ENCODE data around the gene TEX19.
"Not testable (repeated sequence)": the region's sequence is repeated elsewhere in the genome, so short reads cannot be mapped to it uniquely, and the experiment has no call there.

Gene TEX19

DNA sequence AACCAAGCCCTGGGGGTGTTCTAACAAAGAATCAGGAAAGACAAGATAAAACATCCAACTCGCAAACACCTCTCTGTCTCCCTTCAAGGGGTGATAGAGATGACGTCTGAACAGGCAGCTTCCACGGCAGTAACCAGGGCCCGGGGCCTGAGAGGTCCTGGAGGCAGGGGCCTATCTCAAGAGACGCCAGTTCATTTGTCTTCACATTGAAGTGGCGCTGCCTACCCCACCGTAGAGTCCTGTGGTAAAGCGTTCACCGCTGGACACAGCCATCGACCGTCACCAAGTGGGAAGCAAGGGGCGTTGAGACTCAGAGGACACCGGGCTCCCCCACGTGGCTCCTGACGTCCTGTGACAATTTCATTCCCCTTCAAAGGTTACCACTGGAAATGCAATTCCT is 33.9 kb downstream of the TEX19 start:
- no peak for DNase-seq

DNA sequence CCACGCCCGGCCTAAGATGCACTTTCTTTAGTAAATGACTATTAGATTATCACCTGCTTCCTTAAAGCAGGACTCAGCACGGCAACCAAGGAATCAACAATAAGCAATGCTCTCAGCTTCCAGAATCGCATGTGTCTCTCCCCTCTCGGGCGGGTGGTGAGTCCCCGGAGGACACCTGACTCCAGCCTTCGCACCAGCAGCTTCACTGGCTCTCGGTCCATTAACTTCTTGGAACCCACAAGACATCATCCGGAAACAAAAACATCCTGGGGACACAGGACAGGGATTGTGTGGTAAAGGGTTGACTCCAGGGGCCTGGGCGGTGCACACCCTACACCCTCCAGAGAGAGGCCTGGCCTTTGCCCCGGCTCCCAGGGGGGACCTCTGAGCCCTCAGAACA is 35.2 kb downstream of the TEX19 start:
- DNase-seq: no peak

DNA sequence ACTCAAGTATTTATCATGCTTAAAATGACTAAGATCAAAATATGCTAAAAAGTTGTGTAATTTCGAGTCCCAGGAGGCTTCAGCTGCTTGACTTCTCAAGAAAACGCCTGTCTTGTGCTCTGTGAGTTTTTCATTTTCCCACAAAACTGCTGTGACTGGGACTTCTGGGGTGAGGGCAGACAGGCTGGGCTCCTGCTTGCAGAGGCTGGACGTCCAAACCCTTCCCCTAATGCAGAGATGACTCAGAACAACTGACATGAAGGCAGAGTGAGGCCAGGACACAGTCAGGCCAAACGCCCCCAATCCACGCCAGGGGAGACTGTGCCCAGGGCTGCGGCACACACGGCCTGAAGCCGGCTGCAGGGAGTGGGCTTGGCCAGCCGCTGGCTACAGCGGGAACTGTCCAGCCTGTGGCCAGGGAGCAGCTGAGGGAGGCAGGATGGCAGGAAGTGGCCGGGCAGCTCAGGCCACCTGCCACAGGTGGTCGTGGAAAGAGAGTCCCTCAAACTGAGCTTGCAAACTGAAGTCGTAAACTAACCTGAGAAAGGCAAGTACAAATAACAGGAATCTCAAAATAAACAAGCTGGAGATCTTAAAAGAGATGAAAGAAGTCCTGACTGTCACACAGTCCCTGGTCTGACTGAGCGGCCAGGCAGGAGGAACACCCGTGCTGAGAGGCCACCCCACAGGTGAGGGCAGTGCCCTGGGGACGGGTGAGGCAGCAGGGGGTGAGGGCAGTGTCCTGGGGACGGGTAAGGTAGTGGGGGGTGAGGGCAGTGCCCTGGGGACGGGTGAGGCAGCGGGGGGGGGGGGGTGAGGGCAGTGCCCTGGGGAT is 37.8 kb downstream of the TEX19 start:
- no peak for DNase-seq

DNA sequence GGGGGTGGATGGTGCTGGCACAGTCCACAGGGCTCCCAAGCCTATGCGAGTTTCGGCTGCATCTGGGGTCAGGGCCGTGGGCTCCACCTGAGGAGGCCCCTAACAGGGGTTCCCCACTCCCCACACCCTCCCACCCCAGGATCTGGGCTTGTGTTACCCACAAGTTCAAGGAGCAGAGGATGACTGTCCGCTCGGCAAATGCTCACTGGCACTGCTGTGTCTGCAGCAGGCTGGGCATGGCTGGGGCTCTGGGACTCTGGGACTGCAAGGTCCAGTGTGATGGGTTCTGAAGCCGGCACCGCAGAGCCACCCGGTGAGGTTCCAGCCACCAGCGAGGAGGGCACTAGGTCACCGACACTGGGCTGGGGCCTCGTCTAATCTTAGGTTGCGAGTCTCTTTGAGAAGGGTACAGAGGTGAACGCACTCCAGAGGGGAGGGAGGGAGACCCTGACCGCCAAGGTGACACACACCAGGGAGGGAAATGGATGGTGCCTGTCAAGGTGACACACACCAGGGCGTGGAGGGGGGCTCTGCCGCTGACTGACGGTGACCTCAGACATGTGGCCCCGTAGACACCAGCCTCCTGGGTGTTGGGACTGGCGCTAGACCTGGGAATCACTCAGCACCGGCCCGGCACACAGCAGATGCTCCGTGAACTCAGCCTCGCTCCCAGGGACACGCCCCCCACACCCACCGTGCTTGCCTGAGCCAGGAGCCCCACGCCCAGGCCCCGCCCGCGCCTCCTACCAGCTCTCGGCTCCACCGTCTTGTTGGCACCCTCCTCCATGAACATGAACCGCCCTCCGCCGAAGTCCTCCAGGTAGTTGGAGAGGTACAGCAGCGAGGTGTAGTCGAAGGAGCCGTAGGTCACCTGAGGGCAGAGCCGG is 38.6 kb downstream of the TEX19 start:
- no peak for DNase-seq

DNA sequence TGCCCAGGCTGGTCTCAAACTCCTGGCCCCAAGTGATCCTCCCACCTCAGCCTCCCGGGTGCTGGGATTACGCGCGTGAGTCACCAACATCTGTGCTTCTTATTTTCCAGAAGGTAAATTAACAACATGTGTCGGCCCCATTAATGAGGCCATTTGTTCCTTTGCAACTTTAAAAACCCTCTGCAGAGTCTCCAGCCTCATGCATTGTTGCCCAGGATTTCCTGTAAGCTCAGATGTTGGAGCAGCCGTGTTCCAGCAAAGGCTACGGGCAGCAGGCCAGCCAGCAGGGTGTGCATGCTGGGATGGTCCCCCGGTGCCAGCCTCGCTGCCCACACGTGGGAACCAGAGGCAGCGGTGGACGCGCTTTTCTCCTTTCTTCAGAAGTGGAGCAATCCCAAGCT is 40.0 kb downstream of the TEX19 start:
- DNase-seq: no peak

DNA sequence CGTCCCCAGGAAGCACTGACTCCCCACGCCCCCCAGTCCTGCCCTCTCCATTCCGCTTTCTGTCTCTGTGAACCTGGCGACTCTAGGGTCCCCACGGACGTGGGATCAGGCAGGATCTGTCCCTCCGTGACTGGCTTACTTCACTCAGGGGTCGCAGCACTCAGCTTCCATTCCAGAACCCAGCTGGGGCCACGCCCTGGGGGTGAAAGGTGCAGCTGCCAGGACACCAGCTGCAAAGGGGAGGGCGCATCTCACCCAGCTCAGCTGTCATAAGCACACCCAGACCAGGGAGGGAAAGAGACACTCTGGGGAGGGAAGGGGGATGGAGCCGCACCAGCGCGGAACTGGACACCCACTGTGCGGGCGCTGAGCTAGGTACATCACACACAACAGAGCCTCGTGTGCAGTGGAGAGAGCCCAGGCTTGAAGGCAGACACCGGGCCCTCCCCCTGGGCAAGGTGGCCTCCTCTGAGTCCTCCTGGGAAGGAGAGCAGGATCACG is 40.6 kb downstream of the TEX19 start:
- DNase-seq: no peak

DNA sequence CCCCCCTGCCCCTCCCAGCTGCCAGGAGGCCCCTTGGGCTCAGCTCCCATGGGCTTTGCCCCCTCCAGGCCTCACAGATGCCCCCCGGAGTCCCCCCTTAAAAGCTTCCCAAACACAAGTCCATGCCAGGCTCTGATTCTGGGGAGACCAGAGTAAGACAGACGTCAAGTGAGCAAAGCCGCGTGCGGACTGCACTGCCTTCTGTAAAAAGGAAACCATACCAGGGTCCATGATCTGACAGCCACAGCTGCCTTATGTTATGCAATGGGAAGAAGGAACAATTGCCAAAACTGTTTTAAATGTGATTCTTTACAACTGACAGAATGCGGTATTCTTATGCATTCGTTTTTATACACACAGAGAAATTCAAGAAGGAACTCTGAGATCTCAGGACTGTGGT is 41.2 kb downstream of the TEX19 start:
- DNase-seq: peak; percentile 28

DNA sequence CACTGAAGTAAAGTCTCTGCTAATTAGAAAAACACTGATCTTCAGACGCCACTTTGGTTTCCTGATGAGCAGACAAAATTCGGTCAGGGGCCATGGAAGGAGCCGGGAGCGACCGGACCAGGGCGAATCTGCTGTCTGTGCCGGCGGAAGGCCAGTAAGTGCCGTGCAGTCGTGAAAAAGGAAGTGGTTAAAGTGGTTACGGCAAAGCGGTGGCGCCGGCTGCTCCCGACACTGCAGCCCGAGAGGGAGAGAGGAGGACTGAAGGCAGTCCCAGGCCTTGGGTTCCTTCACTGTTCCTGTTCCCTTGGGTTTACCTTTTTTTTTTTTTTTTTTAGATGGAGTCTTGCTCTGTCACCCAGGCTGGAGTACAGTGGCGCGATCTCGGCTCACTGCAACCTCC is 41.8 kb downstream of the TEX19 start:
- DNase-seq: peak; percentile 88

DNA sequence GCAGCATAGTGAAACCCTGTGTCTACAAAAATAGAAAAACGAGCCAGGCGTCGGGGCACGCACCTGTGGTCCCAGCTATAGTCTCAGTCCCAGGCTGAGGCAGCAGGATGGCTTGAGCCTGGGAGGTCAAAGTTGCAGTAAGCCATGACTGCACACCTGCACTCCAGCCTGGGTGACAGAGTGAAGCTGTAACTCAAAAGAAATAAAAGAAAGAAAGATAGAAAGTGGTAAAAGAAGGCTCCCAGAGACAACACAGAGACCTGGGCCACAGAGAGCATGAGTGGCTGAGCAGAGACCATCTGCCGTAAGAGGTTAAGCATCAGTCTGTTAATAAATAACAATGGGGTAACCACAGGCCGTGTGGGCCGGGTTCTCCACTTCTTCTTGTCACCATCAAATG is 43.8 kb downstream of the TEX19 start:
- DNase-seq: no peak

DNA sequence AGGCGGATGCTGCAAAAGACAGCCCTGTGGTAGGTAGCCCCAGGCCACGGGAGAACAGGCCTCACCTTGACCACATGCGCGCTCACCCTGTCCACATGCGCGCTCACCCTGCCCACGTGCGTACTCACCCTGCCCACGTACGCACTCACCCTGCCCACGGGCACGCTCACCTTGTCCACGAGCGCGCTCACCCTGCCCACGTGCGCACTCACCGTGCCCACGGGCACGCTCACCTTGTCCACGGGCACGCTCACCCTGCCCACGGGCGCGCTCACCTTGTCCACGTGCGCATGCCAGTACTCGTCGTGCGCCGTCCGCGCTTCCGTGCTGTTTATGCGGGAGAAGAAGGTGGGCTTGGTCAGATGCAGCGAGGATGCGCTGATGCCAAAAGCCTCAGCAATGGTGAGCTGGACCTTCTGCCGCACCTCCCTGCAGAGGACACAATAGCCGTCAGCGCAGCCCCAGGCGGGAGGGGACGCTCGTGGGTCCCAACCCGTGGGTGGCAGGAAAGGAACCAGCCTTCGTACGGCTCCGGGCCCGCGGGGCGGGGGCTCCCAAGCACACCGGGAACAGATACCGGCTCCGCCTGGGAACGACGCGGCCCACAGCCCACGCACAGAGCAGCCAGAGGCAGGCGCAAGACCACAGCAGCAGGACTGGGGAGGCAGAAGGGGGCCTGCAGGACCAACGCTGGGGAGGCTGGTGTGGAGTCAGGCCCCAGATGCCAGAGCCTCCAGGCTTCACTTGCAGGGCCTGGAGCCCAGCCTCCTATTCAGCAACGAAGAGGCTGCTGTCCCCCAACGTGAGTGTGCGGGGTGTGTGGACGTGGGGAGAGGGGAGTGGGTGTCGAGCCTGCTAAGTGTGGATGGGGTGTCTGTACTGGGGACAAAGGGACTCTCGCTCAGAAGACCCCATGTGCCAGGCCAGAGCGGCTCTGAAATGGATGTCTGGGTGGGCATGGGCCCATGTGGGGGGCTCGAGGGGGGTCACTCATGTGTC is 44.9 kb downstream of the TEX19 start:
- no peak for DNase-seq

DNA sequence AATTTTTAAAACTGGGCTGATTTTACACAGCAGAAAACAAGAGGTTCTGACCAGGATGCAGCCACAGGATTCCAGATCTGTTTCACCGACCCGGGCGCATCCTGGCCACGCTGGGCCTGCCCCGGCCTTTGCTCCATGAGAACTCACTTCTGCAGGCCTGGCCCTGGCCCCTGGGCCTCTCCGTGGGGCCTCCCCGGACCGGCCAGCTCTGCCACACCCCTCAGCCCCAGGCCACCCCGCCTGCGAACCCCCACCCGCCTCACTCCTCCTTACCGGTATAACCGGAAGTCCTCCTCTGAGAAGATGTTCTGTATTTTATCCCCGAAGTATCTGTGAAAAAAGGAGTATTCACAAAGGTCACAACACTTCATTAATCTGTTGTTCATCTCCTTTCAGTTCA is 46.0 kb downstream of the TEX19 start:
- no peak for DNase-seq

DNA sequence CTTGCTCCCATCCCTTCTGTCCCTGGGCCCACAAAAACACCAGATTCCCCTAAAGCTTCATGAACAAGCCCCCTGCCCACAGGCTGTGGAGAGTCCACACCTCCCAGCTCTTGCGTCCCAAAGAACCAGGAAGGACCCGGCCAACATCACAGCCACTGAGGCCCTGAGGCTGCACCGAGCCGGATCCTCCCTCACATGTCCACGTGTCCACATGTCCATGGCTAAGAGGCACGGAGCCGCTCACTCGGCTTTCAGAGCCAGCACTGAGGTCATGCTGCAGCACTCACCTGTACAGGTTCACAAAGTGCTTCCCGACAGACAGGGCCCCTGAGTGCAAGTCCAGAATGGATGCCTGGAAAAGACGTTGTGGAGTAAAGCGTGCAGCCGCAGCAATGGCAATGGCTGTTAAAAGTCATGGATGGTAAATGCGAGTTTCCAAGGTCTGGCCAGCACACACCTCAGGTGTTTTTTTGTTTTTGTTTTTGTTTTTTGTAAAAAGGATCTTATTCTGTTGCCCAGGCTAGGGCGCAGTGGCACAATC is 47.2 kb downstream of the TEX19 start:
- no peak for DNase-seq

DNA sequence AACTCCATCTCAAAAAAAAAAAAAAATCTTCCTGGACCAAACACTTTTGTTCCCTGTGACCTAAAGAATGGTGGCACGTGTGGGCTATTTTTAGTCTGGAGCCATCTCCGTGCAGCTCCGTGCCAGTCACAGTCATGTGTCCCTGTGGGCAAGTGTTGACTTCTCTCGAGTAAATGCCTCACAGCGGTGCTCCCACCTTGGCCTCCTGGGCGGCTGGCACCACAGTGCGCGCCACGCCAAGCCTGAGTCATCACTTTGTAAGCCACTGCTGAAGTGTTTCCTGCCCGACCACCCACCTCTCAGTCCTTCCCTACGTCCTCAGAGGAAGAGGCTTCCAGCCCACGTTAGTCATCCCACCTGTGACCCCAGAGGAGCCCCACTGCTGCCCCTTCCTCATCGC is 48.2 kb downstream of the TEX19 start:
- no peak for DNase-seq

DNA sequence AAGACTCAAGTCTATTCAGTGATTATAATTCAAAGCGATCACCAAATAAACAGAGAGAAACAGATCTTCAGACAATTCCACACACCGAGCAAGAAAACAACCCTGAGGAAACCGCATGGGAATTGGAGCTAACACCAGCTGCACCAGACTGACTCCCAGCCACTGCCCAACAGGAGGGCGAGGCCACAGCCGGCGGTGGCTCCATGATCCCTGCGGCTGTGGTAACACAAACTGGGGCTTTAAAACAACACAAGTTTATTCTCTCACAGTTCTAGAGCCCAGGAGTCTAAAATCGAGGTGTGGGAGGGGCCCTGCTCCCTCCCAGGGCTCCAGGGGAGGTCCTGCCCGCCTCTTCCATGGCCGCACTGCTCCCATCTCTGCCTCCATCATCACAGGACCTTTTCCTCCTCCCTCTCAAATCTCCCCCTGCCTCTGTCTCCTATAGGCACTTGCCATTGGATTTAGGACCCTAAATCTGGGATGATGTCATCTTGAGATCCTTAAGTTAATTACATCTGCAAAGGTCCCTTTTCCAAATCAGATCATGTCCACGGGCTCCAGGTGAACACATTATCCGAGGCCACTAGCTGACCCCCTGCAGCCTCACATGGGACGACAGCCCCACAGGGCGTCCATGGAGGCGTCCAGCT is 49.4 kb downstream of the TEX19 start:
- DNase-seq: no peak

DNA sequence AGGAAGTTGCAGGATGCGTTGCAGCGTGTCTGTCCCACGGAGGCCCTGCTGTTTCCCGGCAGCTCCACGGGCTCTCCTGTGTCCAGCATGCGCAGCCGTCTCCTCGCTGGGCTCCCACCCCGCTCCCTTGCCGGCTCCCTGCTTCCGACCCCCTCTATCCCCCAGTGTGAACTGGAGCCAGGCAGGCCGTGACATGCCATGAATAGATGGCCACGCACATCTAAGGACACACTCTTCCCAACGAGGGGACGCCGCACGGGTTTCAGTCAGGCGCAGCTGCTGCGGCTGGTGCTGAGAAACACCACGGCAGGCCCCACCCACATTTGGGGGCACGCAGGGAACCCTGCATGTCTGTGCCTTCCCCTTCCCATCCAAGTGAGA is 49.9 kb downstream of the TEX19 start:
- no peak for DNase-seq

DNA sequence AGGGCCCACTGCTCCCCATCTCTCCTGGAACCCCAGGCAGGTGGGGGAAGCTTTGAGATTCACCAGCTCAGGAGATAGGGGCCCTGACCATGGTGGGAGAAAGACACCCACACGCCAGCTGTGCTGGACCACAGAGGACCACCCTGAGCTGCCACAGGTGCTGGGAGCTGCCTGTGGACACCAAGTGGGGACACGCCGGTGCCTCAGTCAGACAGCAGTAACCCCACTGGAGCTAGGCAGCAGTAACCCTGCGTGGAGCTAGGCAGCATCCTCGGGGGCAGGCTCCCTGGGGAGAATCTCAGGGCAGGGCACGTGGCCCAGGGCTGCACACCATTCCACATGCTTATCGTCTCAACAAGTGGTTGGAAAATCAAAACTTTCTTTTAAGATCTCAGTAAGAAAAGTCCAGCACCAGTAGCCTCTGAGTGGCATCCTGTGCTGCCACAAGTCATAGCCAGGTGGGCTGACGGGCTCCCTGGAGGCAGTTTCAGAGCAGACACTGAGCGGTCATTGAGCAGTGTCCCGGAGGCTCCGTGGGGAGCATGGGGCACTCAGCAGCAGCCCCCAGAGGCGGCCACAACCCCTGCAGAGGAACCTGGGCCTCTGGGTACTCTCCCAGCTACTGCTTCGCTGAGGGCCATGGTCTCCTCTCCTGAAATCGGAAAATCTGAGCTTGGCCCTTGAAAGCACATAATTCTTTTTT is 51.1 kb downstream of the TEX19 start:
- DNase-seq: no peak

DNA sequence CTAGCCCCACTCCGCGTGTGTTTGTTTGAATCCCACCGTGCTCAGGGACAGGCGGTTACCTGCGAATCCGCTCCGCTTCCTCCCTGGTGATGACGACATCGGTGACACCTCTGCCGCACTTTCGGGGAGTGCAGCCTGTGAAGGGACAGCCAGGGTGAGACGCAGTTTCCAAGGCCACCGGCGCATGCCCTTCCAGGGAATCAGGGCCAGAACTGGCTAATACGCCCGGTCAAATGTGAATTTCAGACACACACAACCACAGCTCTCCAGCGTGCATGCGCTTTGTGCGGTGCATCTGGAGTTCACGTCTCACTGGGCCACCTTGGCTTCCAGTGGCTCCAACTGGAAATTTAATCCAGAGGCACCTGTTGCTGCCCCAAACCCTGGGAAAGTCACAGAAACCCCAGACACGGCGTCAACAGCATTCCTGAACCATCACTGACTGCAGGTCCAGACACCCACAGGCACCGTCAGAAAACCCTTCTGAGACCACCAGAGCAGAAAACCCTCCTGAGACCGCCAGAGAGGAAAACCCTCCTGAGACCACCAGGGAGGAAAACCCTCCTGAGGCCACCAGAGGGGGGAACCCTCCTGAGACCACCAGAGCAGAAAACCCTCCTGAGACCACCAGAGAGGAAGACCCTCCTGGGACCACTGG is 52.5 kb downstream of the TEX19 start:
- DNase-seq: no peak

DNA sequence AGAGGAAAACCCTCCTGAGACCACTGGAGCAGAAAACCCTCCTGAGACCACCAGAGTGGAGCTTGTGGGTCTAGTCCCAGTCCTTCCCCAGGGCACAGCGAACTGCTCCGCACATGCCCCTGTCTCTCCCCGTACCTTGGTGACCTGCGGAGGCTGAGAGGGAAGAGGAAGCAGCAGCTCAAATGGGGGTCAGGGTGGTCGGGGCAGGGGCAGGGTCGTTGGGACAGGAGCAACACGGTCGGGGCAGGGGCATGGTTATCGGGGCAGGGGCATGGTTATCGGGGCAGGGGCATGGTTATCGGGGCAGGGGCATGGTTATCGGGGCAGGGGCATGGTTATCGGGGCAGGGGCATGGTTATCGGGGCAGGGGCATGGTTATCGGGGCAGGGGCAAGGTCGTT is 53.0 kb downstream of the TEX19 start:
- not testable (repeated sequence) for DNase-seq

DNA sequence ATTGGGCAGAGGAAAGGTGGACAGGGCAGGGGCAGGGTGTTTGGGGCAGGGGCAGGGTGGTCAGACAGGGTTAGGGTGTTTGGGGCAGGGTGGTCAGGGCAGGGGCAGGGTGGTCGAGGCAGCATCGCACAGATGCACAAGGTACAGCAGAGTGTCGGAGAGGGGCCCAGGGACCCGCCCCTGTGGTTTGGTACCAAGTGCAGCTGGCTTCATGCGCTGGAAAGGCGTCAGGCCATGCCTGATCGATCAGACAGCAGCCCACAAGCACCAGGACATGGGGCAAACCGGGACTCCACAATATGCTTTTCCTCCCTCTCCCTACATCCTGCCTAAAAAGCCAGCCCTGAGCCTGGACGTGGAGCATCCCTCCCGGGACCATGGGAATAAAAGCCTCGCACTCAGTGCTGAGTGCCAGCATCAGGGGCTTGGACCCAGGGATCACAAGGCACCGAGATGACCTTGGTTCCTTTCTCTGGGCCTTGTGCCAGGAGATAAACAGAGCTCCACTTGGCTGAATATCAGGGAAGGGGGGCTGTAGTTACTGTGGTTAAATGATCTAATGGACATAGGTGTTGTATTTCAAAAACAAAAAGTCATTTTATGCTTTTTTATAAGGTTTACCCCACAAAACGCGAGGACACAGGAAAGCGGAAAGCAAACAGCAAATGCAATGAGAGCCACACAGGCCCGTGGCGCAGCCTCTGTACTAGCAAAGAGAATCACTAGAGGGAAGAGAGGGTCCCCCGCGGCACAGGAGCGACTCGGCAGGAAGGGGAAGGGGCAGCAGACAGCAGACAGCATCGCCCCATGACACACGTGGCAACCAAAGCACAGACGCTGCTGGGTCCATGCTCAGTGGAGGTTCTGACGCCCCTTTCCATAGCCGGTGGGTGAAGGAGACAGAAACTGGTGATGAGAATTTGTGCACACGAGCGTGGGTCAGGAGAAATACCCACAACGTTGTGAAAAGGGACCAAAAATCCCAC is 53.8 kb downstream of the TEX19 start:
- no peak for DNase-seq

Measured in GDM1 (cell line).